Astrocyte of the hippocampus (primary cell): Measurements from ENCODE around the gene VNN1.

Experiments used
- DNase-seq: peaks from one replicate; pipeline ENCODE4 v3.0.0; 2011; ENCODE audit warnings: low read depth, low spot score

The VNN1 gene, protein sequence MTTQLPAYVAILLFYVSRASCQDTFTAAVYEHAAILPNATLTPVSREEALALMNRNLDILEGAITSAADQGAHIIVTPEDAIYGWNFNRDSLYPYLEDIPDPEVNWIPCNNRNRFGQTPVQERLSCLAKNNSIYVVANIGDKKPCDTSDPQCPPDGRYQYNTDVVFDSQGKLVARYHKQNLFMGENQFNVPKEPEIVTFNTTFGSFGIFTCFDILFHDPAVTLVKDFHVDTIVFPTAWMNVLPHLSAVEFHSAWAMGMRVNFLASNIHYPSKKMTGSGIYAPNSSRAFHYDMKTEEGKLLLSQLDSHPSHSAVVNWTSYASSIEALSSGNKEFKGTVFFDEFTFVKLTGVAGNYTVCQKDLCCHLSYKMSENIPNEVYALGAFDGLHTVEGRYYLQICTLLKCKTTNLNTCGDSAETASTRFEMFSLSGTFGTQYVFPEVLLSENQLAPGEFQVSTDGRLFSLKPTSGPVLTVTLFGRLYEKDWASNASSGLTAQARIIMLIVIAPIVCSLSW

DNA sequence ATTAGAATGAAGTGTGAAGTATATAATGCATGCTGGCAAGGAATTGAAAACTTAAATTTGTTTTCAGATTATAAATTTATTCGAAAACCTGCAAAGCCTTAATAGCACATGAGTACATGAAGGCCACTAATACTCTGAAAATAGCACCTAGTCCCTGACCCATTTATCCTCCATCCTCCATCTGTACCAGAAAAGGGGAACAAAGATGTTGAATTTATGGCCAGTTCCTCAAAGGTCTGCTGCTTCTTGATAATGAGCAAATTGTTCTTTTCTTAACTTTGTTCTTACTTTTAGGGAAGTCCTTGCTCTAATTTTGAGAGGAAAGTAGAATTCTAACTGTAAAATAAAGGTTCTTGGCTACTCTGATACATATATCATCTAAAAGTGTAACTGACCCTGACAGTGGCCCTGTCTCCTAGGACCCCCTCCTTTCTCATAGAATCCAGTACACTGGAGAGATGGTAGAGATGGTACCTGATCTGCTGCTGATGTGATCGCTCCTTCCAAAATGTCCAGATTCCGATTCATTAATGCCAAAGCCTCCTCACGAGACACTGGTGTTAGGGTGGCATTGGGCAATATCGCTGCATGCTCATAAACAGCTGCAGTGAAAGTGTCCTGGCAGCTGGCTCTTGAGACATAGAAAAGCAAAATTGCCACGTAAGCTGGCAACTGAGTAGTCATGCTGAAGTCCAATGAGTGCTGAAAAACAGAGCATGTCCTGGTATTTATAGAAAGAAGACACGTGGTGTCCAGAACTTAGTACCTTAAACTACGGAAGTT is at the start of gene VNN1:
TSS of gene VNN1 (minus strand) at position 704 of the 783 bp plus-strand sequence. CDS start at position 684, 20 bp downstream.
- no peak for DNase-seq

DNA sequence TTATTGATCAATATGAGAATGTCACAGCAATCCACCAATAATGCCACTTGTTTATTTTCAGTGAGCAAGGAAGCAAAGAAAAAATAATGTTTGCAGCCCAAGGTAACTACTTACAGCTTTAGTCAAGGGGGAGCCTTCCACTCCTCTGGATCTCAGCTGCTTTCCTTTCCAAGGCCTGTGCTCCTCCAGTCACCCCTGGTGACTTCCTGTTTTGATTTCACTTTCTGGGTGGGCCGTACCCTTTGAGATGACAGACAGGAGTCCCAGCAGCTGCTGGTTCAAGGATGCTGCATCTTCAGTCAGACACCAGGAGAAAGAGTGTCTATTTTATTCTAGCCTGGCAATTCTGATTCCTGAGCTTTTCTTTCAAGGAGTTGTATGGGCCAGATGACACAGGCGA is 49.4 kb upstream of the VNN1 start:
- DNase-seq: no peak

DNA sequence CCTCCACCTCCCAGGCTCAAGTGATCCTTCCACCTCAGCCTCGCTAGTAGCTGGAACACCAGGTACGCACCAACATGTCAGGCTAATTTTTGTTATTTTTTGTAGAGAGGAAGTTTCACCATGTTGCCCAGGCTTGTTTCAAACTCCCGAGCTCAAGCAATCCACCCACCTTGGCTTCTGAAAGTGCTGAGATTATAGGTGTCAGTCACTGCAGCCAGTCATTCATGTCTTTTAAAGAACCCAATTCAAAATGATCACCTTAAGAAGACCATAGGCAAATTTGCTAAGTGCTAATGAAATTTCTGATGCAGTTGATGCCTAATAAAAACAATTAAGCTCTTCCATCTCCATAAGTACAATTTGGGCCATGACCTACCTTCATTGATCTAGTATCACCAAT is 46.4 kb upstream of the VNN1 start:
- no peak for DNase-seq

DNA sequence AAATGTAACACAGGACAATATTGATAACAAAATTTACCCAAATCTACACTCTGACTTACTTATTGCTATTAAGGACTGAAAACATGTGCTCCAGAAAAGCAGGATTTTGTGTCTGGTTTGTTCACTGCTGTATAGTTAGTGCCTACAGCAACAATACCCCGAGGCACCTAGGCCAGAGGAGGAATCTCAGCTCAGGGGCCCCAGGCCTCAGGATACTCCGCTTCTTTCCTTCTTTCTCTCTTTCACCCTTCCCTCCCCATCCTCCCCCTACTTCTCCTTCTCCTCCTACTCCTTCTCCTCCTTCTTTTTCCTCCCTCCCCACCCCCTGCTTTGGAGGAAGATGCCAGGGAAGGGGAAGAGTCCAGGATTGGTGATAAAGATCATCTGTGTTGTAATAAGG is 44.8 kb upstream of the VNN1 start:
- no peak for DNase-seq

DNA sequence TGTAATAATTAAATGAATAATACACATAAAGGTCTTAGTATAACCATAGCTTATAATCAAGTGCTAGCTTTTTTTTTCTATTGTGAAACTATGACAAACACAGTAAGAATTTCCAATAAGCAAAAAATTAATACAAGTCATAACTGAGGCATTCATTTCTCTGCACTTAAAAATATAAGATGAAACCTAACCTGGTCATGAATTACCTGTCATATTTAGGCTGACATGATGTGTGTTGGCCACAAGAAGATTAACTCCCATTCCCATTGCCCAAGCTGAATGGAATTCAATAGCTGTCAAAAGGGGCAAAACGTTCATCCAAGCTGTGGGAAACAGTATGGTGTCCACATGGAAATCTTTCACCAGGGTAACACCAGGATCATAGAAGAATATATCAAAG is 38.4 kb upstream of the VNN1 start:
- DNase-seq: no peak

DNA sequence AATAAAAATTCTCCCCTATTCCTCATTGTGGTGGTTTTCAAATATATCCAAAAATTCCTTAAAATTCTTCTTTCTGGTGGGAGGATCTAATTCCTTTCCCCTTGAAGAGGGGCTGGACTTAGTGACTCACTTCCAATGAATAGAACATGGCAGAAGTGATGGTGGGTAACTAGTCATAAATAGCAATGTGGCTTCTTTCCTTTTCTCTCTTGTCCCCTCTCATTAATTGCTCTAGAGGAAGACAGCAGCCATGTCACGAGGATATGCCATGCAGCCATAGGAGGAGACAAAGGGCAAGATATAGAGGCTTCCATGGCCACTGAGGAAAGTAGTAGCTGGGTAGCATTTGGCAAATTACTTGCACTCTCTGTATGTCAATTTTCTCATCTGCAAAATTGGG is 38.0 kb upstream of the VNN1 start:
- no peak for DNase-seq

DNA sequence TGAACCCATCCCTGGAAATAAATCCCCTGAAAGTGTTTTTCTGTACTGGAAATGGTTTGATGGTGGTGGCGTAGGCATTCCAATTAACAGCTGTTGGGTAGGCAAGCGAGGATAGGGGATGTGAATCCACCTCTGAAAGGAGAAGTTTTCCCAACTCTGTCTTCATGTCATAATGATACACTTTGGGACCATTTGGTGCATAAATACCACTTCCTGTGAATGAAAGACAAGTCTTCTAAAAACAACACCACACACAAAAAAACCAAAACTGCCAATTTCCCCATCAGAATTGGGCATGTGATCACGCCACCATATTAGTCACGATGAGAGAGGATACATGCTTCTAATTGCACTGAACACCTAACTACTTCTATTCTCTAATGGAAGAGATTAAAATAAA is 37.5 kb upstream of the VNN1 start:
- DNase-seq: no peak

DNA sequence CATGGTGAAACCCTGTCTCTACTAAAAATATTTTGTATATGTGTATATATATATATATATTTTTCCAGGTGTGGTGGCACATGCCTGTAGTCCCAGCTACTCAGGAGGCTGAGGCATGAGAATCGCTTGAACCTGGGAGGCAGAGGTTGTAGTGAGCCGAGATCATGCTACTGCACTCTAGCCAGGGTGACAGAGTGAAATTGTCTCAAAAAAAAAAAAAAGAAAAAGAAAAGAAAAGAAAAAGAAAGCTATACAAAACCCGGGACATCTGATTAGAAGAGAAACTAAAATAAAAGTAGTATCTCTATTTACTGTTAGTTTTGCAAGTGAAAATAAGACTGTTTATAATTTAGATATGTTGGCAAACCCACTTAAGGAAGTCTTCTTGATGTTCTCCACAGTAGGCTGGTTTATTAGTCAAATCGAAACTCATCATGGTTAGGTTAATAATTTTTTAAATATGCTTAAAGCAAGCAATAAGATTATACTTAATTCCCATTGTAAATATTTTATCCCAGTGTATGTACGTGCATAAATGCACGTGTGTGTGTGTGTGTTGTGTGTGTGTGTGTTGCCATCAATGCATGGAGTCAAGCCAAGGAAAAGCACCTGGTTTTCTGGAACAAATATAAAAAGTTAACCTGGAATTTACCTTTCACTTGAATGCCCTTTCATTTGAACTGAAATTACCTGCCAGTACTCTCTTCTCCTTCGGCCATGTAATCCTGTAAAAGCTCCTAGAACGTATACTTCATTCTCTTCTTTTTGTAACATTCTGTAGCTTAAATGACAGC is 36.8 kb upstream of the VNN1 start:
- DNase-seq: no peak

DNA sequence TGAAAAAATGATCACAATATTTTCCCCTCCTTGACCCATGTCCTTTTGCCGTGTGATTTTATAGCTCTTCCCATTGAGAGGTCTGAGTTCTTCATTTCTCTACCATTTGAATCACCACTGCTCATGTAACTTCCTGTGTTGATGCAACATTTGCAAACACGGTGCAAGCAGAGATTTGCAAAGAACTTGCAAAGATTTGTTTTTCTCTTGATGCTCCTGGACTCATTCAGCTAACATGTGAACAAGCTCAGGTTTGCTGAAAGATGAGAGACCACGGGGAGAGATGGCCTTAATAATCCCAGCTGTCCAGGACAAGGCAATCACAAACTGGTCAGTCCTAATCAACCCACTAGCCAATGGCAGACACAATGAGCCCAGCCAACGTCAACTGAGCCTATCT is 35.3 kb upstream of the VNN1 start:
- DNase-seq: no peak

DNA sequence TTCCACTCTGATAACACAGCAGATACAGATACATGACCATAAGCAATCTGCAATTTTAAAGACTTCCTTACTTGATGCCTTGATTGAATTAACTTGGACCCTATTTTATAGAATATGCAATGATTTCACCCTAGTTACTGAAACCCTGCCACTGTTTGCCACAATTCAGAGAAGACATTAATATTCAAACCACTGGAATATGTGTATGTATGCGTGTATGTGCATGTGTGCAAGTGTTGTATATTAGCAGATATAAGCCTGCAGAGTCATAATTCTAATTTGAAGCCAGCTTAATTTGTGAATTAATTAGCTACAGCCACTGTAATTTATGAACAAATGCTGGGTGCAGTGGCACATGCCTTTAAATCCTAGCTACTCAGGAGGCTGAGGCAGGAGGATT is 34.6 kb upstream of the VNN1 start:
- DNase-seq: no peak

DNA sequence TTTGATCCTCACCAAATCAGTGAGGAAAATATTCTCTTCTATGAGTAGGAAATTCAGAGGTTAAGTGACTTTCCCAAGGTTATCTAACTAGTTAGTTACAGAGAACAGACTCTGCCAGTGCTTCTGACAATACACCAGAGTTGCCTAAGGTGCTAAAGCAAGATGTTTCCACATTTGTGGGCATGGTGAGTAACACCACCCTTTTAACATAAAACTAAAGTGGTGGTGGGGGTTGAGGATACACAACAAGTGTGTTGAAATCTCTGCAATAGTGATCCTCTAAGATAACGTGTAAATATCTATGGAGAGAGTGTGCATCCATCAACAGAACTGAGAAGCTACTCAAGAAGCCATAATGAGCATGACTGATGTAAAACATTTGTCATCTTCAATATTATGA is 32.2 kb upstream of the VNN1 start:
- DNase-seq: no peak

DNA sequence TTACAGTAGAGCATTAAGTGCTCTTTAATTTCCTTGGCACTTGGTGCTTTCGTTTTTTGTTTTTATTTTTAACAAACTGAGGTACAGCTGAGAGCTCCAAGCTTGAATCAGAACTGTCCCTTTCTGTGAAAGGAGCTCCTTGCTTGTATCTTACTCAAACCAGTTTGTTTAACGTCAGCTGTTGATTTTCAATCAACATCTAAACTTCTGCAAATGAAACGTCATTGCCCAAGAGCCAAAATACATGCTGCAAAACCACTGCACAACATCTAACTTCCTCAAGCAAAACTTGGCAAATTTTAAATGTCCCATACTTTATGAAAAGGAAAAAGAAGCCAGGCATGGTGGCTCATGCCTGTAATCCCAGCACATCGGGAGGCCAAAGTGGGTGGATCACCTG is 28.6 kb upstream of the VNN1 start:
- no peak for DNase-seq

DNA sequence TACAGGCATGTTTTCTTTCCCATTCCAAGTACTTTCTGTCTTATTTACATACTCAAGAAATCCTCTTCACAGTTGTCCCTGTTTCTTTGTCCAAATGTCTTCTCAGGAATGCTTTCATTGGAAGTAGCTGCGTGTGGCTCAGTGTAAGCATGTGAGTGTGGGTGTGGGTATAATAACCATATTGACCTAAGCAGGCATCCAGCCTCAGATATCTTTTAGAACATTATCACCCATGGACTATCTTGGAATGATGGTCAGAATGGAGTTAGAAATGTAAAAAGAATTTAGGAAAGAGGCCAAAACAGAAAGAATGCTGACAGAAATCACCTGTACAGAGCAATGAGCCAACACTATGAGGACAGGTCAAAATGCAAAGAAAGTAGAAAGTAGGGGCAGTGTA is 27.4 kb upstream of the VNN1 start:
- DNase-seq: peak; percentile 19

DNA sequence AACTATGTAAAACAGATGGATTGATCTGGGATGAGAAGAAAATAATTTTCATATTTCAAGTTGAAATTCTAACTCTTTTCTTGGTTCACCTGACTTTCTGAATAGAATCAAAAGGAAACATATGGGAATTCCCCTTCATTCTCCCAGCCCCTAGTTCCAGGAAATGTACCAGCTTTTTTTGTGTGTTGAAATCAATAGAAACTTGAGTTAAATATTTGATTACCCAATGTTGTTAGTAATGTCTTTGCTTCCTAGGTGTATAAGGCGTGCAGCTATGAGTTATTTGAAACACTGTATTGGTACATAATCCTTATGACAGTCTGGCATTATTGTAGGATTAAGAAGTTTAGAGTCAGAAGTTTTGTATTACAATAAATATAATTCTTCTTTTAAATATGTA is 22.4 kb upstream of the VNN1 start:
- DNase-seq: no peak

DNA sequence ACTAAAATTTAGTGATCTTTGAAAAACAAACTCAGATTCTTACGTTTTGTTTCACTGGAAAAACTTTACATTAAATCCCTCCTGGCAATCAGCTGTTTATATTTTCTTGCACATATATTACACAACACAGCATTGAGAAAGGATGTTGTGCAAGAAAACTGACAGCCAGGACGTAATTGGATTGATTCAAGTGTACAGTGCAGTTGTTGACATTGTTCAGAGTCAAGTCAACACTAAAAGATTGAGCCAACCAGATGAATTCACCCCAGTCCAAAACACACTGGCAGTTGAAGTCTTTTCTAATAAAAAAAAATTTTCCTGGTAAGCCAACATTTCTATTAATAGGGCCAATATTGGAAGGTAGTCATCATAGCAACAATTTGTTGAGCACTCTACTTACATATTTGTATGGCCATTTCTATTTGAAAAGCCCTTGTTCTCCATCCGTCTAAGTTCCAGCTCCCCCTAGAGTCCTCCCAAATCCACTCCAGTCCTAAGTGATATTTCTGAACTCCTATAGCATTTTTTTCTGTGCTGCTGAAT is 20.9 kb upstream of the VNN1 start:
- no peak for DNase-seq

DNA sequence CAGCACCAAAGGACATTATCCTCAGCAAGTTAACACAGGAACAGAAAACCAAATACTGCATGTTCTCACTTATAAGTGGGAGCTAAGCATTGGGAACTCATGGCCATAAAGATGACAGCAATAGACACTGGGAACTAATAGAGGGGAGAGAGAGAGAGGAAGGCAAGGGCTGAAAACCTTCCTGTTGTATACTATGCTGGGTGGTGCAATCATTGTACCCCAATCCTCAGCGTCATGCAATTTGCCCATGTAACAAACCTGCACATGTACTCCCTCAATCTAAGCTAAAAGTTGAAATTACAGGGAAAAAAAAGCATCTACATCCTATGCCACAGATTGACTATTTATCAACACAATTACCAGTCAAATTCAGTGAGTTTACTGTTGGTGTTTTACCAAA is 20.0 kb upstream of the VNN1 start:
- DNase-seq: no peak

DNA sequence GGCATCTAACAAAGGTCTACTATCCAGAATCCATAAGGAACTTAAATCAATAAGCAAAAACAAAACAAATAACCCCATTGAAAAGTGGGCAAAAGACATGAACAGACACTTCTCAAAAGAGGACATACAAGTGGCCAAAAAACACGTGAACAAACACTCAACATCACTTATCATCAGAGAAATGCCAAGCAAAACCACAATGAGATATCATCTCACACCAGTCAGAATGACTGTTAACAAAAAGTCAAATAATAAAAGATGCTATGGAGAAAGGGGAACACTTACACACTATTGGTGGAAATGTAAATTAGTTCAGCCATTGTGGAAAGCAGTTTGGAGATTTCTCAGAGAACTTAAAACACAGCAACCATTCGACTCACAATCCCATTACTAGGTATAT is 19.4 kb upstream of the VNN1 start:
- no peak for DNase-seq

DNA sequence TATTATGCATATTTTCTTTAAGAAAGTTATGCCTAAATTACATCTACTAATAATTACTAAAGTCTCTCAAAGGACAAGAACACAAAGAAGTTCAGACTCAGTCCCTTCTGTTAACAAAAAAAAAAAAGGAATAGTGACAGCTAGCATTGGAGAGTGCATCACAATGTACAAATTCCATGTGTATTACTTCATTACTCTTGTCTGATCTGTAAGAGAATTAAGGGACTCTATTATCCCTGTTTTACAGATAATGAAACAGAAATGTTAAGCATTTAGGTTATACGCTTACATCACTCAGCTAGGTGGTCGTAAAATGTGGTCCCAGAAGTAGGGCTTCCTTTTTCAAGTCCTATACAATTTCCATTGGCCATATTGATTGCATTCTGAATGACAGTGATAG is 17.2 kb upstream of the VNN1 start:
- peak; percentile 20 for DNase-seq

DNA sequence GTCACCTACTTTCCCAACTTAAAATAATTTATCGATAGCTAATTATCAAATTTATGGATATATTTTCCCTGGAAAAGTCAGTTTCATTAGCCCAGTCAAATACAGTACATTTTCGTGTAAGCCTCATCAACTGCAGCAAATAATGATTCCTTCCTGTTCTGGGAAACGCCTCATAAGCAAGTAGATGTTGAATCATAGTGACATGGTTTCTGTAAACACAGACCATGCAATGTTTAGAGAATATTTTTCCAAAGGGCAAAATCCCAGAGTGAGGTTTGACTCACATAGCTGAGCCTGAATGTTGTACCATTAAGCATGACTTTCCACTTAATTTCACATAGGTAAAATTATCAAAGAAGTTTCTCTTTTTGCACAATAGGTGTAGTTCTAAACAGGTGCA is 16.7 kb upstream of the VNN1 start:
- peak; percentile 68 for DNase-seq

DNA sequence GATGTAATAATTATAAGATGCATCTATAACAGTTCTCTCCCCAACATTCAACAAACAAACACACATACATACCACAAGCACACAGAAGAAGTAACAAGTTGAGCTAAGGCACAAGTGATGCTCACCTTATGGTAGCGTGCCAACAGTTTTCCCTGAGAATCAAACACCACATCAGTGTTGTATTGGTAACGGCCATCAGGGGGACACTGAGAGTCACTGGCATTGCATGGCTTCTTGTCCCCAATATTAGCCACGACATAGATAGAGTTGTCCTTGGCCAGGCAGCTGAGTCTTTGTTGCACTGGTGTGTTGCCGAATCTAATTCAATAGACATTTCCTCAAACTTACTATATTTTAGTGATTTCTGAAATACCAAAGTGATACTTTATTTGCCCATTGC is 14.8 kb upstream of the VNN1 start:
- DNase-seq: no peak

DNA sequence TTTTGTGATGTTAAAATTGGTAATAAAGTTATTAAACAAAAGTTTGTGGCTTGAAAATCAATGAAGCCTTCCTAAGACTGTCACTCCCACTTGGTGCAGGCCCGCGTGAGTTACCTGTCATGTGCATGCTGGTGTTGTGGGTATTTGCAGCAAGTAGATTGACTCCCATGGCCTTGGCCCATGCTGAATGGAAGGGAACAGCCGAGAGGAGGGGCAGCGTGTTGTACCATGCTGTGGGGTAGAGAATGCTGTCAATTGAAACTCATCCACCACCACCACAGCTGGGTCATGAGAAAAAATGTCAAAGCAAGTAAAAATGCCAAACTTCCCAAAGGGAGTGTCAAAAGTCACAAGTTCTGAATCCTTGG is 12.7 kb upstream of the VNN1 start:
- no peak for DNase-seq
